GM13976 (cell line): Measurements from ENCODE around the gene WNT2.

ENCODE experiments used
- DNase-seq: peaks from one replicate; pipeline ENCODE4 v3.0.0; 2012; ENCODE audit warnings: low spot score
- in situ Hi-C: fragments of 300-500 bp; cut with MboI; formaldehyde crosslinking; loops from one replicate; pipeline ENCODE4 v1.12.0; 2022; ENCODE audit warnings: low sequenced_read_pairs, mixed read lengths, inconsistent platforms; ENCODE audit not compliant: unreplicated experiment
- TF ChIP-seq, protein P1 (sequence below): IDR thresholded peaks from 2 replicates; pipeline ENCODE4 v1.5.1; 2012; ENCODE audit warnings: borderline replicate concordance, mild to moderate bottlenecking; ENCODE audit not compliant: insufficient read depth; ENCODE audit errors: extremely low read depth, missing control alignments, control extremely low read depth

The WNT2 gene

DNA sequence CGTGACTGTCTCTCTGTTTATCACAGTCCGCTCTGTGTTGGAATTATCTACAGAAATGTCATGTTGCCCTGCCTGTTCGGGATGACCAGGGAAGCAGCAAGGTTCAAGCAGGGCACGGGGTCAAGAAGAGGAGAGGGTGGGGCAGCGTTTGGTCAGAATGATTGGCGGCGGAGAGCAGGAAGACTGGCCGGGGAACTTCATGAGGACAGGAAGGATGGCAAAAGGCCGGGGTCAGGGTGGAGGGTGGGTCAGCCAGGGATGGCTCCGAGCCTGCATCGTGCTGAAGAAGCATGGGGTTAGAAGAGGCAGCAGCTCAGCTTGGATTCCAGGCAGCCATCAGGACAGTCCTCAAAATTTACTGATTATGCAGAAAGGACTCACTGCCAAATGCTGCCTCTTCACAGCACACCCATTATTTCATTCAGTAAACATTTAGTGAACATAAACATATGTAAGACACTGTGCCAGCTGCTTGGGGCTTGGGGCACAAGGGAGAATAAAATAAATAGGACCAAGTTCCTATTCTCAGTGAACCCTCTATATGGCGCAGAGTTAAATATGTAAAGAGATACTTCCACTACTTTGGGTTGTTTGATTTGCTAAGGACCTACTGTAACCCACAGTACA, 42.8 kb downstream of the WNT2 start:
- DNase-seq = no peak
- in situ Hi-C loops = no loop called here
- TF ChIP-seq, protein P1, sequence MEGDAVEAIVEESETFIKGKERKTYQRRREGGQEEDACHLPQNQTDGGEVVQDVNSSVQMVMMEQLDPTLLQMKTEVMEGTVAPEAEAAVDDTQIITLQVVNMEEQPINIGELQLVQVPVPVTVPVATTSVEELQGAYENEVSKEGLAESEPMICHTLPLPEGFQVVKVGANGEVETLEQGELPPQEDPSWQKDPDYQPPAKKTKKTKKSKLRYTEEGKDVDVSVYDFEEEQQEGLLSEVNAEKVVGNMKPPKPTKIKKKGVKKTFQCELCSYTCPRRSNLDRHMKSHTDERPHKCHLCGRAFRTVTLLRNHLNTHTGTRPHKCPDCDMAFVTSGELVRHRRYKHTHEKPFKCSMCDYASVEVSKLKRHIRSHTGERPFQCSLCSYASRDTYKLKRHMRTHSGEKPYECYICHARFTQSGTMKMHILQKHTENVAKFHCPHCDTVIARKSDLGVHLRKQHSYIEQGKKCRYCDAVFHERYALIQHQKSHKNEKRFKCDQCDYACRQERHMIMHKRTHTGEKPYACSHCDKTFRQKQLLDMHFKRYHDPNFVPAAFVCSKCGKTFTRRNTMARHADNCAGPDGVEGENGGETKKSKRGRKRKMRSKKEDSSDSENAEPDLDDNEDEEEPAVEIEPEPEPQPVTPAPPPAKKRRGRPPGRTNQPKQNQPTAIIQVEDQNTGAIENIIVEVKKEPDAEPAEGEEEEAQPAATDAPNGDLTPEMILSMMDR = no peak

GRCh38 chr7:117279203-117279602, 43.7 kb downstream of the WNT2 start:
- DNase-seq = no peak
- in situ Hi-C loops = no loop called here
- TF ChIP-seq, protein P1 = no peak

GRCh38 chr7:117278040-117278439, 44.8 kb downstream of the WNT2 start:
- TF ChIP-seq, protein P1 = no peak
- DNase-seq = no peak
- in situ Hi-C loops = no loop called here

DNA sequence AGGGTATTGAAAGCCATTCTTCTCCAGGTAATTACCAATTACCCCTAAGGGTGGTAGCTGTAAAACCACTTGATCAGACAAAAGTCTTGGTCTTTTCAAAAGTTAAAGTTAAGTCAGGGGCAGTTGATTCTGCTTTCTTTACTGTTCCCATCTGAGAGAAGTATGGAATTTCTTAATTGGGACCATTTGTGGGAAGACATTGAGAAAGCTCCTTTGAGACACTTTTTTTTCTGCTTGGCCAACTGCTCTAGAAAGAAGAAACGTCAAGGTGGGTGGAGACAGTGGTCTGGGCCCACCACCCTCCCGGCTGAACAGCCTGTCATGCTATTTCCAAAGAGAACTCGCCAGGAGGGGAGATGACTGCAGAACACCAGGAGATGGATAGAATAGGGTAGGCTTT, 45.3 kb downstream of the WNT2 start:
- in situ Hi-C loops = no loop called here
- TF ChIP-seq, protein P1 = no peak
- DNase-seq = no peak

- in situ Hi-C loops = no loop called here
- DNase-seq = no peak
- TF ChIP-seq, protein P1 = no peak
Measured at GRCh38 chr7:117274951-117275350, 47.9 kb downstream of the WNT2 start.

DNA sequence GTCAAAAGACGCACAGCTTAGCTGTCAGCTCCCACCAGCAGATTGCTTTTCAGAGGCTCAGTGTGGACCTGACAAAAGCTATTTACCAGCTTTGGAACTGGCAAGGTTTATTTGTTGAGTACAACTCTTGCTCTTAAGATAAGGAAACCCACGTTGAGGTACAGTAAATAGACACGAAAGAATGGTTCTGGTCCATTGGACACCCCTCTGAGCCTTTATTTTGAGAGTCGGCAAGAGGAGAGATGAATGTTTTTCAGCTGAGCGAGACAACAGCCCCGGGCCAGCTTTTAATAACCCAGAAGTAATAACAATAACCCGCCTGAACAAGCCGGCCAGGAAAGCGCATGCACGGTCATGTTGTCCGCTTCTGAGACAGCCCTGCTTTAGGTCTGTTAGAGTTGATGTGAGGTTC, 49.0 kb downstream of the WNT2 start:
- TF ChIP-seq, protein P1 = no peak
- in situ Hi-C loops = no loop called here
- DNase-seq = no peak
